DND-41 (cell line): ENCODE measurements around the gene EPB41.
"Not testable (repeated sequence)": the region's sequence is repeated elsewhere in the genome, so short reads cannot be mapped to it uniquely, and the experiment has no call there.

Experiments
- ATAC-seq: fragments of 200-7000 bp; cut with Tn5 transposase; 3 replicates; pipeline ENCODE4 v1.9.1; 2021; ENCODE audit warnings: low read depth; ENCODE audit not compliant: insufficient read depth
- DNase-seq: peaks from one replicate; pipeline ENCODE4 v3.0.0-alpha.2; 2020
- H2AFZ ChIP-seq: 2 replicates; pipeline ENCODE4 v1.6.0; 2012; ENCODE audit warnings: low read depth, low read length
- H3K27ac ChIP-seq: 2 replicates; pipeline ENCODE4 v1.5.1; 2012; ENCODE audit warnings: low read length, inconsistent platforms
- H3K27me3 ChIP-seq: fragments of 200-600 bp; sonication (generic); 2 replicates; pipeline ENCODE4 v1.6.0; 2012; ENCODE audit warnings: low read length, mild to moderate bottlenecking, inconsistent platforms; ENCODE audit not compliant: insufficient read depth, poor library complexity
- H3K36me3 ChIP-seq: 2 replicates; pipeline ENCODE4 v1.5.1; 2012; ENCODE audit warnings: low read length, inconsistent platforms; ENCODE audit not compliant: insufficient read depth
- H3K4me1 ChIP-seq: 2 replicates; pipeline ENCODE4 v1.5.1; 2012; ENCODE audit warnings: mild to moderate bottlenecking, low read length; ENCODE audit not compliant: insufficient read depth
- H3K4me2 ChIP-seq: 2 replicates; pipeline ENCODE4 v1.6.0; 2012; ENCODE audit warnings: mild to moderate bottlenecking, moderate library complexity, low read length, inconsistent platforms; ENCODE audit not compliant: insufficient read depth
- H3K4me3 ChIP-seq, 2 experiments: fragments of 200-600 bp in 1 of 2; shearing (Covaris generic) in 1 of 2; 2 replicates each; pipeline ENCODE4 v1.5.1; 2012 to 2016; ENCODE audit warnings: inconsistent platforms in 2 of 2, low read length in 2 of 2, mild to moderate bottlenecking in 2 of 2, low read depth in 1 of 2, moderate library complexity in 1 of 2
- H3K79me2 ChIP-seq: 2 replicates; pipeline ENCODE4 v1.6.0; 2012; ENCODE audit warnings: low read length, inconsistent platforms; ENCODE audit not compliant: insufficient read depth
- H3K9ac ChIP-seq: 2 replicates; pipeline ENCODE4 v1.6.0; 2012; ENCODE audit warnings: low read depth, mild to moderate bottlenecking, inconsistent platforms, low read length, moderate library complexity
- H3K9me3 ChIP-seq: 2 replicates; pipeline ENCODE4 v1.5.1; 2012; ENCODE audit warnings: low read length, moderate library complexity, mild to moderate bottlenecking, inconsistent platforms; ENCODE audit not compliant: insufficient read depth, severe bottlenecking
- H4K20me1 ChIP-seq: 2 replicates; pipeline ENCODE4 v1.6.0; 2012; ENCODE audit warnings: low read length; ENCODE audit not compliant: insufficient read depth
- CTCF ChIP-seq: IDR thresholded peaks from 2 replicates; pipeline ENCODE4 v1.5.1; 2012; ENCODE audit warnings: borderline replicate concordance, low read length, moderate library complexity, mild to moderate bottlenecking; ENCODE audit not compliant: poor library complexity, severe bottlenecking; ENCODE audit errors: extremely low read depth
- EZH2 ChIP-seq: IDR thresholded peaks from 3 replicates; pipeline ENCODE4 v1.6.1; 2012; ENCODE audit warnings: borderline replicate concordance, low read depth, mild to moderate bottlenecking, moderate library complexity, low read length, inconsistent platforms; ENCODE audit not compliant: severe bottlenecking

Gene EPB41

GRCh38 chr1:29145739-29146437 is 231.5 kb downstream of the EPB41 start:
- Histone ChIP-seq H3K27me3 (no peaks in the 10 kb centered on the region), H2AFZ (no peak overlapping the region), H3K9ac (no peak overlapping the region), H3K4me2 (no peak overlapping the region), H4K20me1 (peaks cover 12% of the 10 kb centered on the region), H3K79me2 (no peaks in the 10 kb centered on the region), H3K4me3 (no peak overlapping the region), H3K9me3 (no peaks in the 10 kb centered on the region), H3K4me1 (no peaks in the 10 kb centered on the region), H3K36me3 (peaks cover 58% of the 10 kb centered on the region), H3K27ac (no peak overlapping the region)
- ATAC-seq, result no peak
- DNase-seq, result no peak
- TF ChIP-seq CTCF, result no peak
- TF ChIP-seq EZH2, result no peak

GRCh38 chr1:29148656-29149491 is 234.5 kb downstream of the EPB41 start:
- peaks cover 86% of the 10 kb centered on the region for H3K36me3 ChIP-seq
- no peaks in the 10 kb centered on the region for H3K27me3 ChIP-seq
- no peak overlapping the region for H3K4me3 ChIP-seq
- H3K27ac ChIP-seq, result no peak overlapping the region
- H3K4me2 ChIP-seq, result no peak overlapping the region
- no peaks in the 10 kb centered on the region for H3K9me3 ChIP-seq
- peaks cover 26% of the 10 kb centered on the region for H4K20me1 ChIP-seq
- H2AFZ ChIP-seq, result no peak overlapping the region
- no peak overlapping the region for H3K9ac ChIP-seq
- ATAC-seq (no peak), DNase-seq (no peak)
- TF ChIP-seq CTCF, result no peak
- TF ChIP-seq EZH2, result no peak
- H3K4me1 ChIP-seq, result no peaks in the 10 kb centered on the region
- H3K79me2 ChIP-seq, result no peaks in the 10 kb centered on the region

- not testable (repeated sequence) for H2AFZ ChIP-seq, ATAC-seq, H3K9ac ChIP-seq, H3K9me3 ChIP-seq, H3K79me2 ChIP-seq, H3K4me1 ChIP-seq, H3K4me2 ChIP-seq, DNase-seq, H3K27ac ChIP-seq, H3K4me3 ChIP-seq, H3K27me3 ChIP-seq
- peaks cover 30% of the 10 kb centered on the region for H4K20me1 ChIP-seq
- peaks cover 97% of the 10 kb centered on the region for H3K36me3 ChIP-seq
Observed at GRCh38 chr1:29150346-29150745, 236.0 kb downstream of the EPB41 start.
